ENCODE results near the gene ADAMTSL5. TPM values are rescaled to one million over a fixed set of nuclear protein-coding genes. Genes with fewer than 3 reads are reported as not detected.

The ADAMTSL5 gene
- total RNA-seq, 1 experiment from 2014 or later, result 20.6 TPM

- ATAC-seq (peak; percentile 73), DNase-seq (ENCODE audit: low read depth, low spot score) (no peak)
- Histone ChIP-seq H3K9me3 (ENCODE audit: control insufficient read depth, insufficient read depth, low read depth, low read length) (no peaks in the 10 kb centered on the region), H3K4me1 (ENCODE audit: control insufficient read depth, insufficient read depth, low read length) (no peaks in the 10 kb centered on the region), H3K27me3 (ENCODE audit: control insufficient read depth, insufficient read depth, low read length) (no peaks in the 10 kb centered on the region), H3K4me3 (ENCODE audit: low read depth in 2 of 2, low read length in 2 of 2) (peak overlapping the region; percentile 54 to 63), H3K27ac (ENCODE audit: low read length) (no peak overlapping the region), H3K36me3 (ENCODE audit: control insufficient read depth, insufficient read depth, low read length) (peaks cover 2% of the 10 kb centered on the region; the same call in 1 of the 2 replicates)
- BruUV-seq (replicated peaks), result no TSS peak
- intact Hi-C loops (cut with micrococcal nuclease; ENCODE audit: unreplicated experiment), result no loop called here
- ChIA-PET POLR2A (no interaction called here), CTCF (no interaction called here)
- in situ Hi-C loops (cut with HindIII; ENCODE audit: low pct_unique_long_range_greater_than_20kb, low sequenced_read_pairs), result no loop called here
- TF ChIP-seq CTCF (IDR thresholded peaks at IDR 0.05) (peak; percentile 88), POLR2AphosphoS5 (IDR thresholded peaks at IDR 0.05; ENCODE audit: low read depth, low read length) (no peak), SIN3A (IDR thresholded peaks at IDR 0.05; ENCODE audit: borderline replicate concordance, insufficient read depth, low read depth, low read length) (no peak), TCF7L2 (IDR thresholded peaks at IDR 0.05; ENCODE audit: low read depth, low read length) (no peak), REST (IDR thresholded peaks at IDR 0.05; ENCODE audit: insufficient read depth in 1 of 2, low read depth in 2 of 2, low read length in 1 of 2) (no peak)
Measured at GRCh38 chr19:1513499-1514294, 878 bp upstream of the ADAMTSL5 start.

- ChIA-PET POLR2A (no interaction called here), CTCF (no interaction called here)
- H3K27ac ChIP-seq (ENCODE audit: low read length), result no peak overlapping the region
- no TSS peak for BruUV-seq (replicated peaks)
- H3K27me3 ChIP-seq (ENCODE audit: control insufficient read depth, insufficient read depth, low read length), result no peaks in the 10 kb centered on the region
- in situ Hi-C loops (cut with HindIII; ENCODE audit: low pct_unique_long_range_greater_than_20kb, low sequenced_read_pairs) (no loop called here), intact Hi-C loops (cut with micrococcal nuclease; ENCODE audit: unreplicated experiment) (no loop called here)
- H3K36me3 ChIP-seq (ENCODE audit: control insufficient read depth, insufficient read depth, low read length), result peaks cover 2% of the 10 kb centered on the region; the same call in 1 of the 2 replicates
- no peak for DNase-seq (ENCODE audit: low read depth, low spot score)
- H3K9me3 ChIP-seq (ENCODE audit: control insufficient read depth, insufficient read depth, low read depth, low read length), result no peaks in the 10 kb centered on the region
- no peak for ATAC-seq
- no peak for TF ChIP-seq REST (IDR thresholded peaks at IDR 0.05; ENCODE audit: insufficient read depth in 1 of 2, low read depth in 2 of 2, low read length in 1 of 2)
- H3K4me3 ChIP-seq (ENCODE audit: low read depth in 2 of 2, low read length in 2 of 2), result peak overlapping the region; percentile 63 to 74; a peak in 3 of 4 replicates
- H3K4me1 ChIP-seq (ENCODE audit: control insufficient read depth, insufficient read depth, low read length), result no peaks in the 10 kb centered on the region
Measured at GRCh38 chr19:1511318-1512317, 1.2 kb downstream of the ADAMTSL5 start.

Measured in Panc1 (cell line).